GM12873 (cell line): ENCODE data around the gene TBX15.

ENCODE experiments used
- TF ChIP-seq, protein P1 (sequence below): IDR thresholded peaks from 2 replicates; pipeline ENCODE4 v1.5.1; 2012; ENCODE audit warnings: low read depth, mild to moderate bottlenecking, moderate library complexity, low read length, control low read depth; ENCODE audit not compliant: insufficient read depth; ENCODE audit errors: missing control alignments

The TBX15 gene

DNA sequence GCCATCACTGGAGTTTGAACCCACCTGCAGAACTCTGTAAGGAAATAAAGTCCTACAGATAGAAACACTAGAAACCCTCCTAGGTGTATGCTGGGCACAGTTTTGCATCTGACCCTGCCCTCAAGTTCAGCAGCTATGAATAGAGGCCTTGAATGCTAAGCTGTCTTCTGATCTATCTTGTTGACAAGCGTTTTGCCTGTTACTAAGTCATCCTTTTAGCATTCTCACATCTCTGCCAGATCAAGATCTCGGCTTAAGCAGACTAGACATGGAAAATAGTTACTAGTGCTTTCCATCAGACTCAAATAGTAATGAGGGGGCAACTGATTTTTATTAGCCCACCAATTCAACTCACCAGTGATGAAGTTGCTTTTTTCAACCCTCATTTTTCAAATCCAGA lies 10.5 kb downstream of the TBX15 start:
- TF ChIP-seq, protein P1, sequence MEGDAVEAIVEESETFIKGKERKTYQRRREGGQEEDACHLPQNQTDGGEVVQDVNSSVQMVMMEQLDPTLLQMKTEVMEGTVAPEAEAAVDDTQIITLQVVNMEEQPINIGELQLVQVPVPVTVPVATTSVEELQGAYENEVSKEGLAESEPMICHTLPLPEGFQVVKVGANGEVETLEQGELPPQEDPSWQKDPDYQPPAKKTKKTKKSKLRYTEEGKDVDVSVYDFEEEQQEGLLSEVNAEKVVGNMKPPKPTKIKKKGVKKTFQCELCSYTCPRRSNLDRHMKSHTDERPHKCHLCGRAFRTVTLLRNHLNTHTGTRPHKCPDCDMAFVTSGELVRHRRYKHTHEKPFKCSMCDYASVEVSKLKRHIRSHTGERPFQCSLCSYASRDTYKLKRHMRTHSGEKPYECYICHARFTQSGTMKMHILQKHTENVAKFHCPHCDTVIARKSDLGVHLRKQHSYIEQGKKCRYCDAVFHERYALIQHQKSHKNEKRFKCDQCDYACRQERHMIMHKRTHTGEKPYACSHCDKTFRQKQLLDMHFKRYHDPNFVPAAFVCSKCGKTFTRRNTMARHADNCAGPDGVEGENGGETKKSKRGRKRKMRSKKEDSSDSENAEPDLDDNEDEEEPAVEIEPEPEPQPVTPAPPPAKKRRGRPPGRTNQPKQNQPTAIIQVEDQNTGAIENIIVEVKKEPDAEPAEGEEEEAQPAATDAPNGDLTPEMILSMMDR, result no peak

DNA sequence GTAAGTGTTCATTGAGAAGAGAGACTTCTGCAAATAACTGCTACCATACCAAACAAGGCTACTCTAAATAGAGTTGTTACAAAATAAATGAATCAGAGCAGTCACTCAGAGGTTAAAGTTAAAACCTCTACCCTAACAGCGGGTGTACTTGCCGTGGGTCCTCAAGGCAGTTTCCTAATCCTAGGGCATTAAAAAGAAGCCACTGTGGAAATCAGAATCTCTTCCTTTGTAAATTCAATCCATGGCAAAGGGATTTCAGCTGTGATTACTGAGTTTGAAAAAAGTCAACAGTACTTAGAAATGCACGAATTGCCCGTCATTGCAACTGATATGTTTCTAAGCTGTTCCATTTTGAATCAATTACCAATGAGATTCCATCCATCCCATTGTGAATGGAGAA lies 13.5 kb downstream of the TBX15 start:
- TF ChIP-seq, protein P1, result no peak

- TF ChIP-seq, protein P1, result no peak
Observed at GRCh38 chr1:118973531-118974137, 14.5 kb downstream of the TBX15 start.

DNA sequence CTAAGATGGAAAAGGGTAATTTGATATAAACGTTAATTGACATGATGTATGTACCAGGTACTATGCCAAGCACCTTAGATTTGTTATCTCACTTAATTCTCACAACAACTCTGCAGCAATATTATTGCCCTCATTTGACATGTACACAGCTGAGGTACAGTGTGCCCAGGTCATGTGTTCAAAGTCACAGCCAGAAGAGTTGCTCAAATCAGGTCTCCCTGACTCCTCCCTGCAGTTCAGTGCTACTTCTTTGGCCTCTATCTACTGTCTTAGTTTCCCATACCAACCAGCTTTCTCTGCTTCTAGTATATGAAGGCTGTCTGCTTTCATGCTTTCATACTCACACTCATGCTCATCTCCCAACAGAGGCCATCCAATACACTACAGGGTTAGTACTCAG lies 15.1 kb downstream of the TBX15 start:
- TF ChIP-seq, protein P1, result no peak

GRCh38 chr1:118970451-118970850 lies 17.7 kb downstream of the TBX15 start:
- TF ChIP-seq, protein P1, result no peak

GRCh38 chr1:118963456-118964430 lies 24.4 kb downstream of the TBX15 start:
- TF ChIP-seq, protein P1, result no peak

DNA sequence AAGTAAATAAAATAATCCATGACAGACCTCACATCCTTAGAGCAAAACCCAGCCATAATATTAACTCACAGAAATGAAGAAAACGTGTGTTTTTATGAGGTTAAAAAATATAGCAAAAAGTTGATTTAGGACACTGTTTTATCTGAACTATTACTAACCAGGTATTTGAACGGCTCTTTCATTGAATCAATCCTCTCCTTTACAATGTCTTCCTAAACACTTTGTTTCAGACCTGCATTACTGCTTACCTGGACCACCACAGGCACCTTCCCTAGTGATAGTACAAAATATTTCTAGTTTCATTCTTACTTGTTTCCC lies 25.0 kb downstream of the TBX15 start:
- TF ChIP-seq, protein P1, result no peak
